ENCODE measurements around the gene PNCK. TPM values are rescaled to one million over a fixed set of nuclear protein-coding genes. Genes with fewer than 3 reads are reported as not detected.
"Not testable (repeated sequence)": the region's sequence is repeated elsewhere in the genome, so short reads cannot be mapped to it uniquely, and the experiment has no call there.

The PNCK gene
- not detected in 2 replicates for total RNA-seq (2012; rRNA removed)

GRCh38 chrX:153673428-153674218 lies at the start of gene PNCK:
TSS of gene PNCK (minus strand) at chrX:153673813. CDS start at chrX:153673076, 737 bp downstream.
- no peak within 1 kb of the TSS for H3K4me3 ChIP-seq (ENCODE audit: low read length)
- H3K4me2 ChIP-seq (ENCODE audit: low read length) = no peak within 1 kb of the TSS
- peaks cover 13% of the 10 kb centered on the region for H3K27me3 ChIP-seq (ENCODE audit: control insufficient read depth, insufficient read depth, low read length)
- H3K36me3 ChIP-seq (ENCODE audit: insufficient read depth, low read length) = no peaks in the 10 kb centered on the region
- no peak within 1 kb of the TSS for H3K9ac ChIP-seq (ENCODE audit: low read depth, low read length)
- no peaks in the 10 kb centered on the region for H3K4me1 ChIP-seq (ENCODE audit: control insufficient read depth, insufficient read depth, low read length)
- no peaks in the 10 kb centered on the region for H3K9me3 ChIP-seq (replicated peaks; ENCODE audit: low read length)

DNA sequence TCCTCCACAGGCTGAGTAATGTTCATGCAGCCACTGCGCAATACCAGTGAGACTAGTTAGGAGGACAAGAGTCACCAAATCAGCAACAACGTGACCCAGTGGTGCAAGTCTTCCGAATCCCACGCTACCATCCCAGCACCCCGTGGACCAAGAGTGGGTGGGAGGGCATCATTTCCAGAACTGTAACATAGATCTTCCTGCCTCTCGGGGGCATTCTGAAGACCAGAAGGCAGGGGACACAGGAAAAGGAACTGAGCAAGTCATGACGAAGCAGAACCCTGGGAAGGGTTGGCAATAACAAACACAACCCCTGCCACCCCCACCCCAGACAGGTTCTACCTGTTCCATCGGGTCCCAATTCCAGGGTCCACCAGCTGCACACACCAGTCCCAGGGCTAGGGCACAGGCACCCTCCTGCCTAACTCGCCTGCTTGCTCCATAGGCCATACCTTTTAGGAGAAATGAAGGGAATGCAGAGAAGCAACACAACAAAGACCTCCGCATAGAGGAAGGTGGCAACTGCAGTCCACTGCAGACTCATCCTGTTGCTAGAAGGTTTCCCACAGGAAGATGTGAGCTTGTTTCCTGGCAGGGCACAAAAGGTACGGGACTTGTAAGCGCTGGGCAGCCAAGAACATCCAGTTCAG lies 49.2 kb upstream of the PNCK start:
- Histone ChIP-seq H3K9ac (ENCODE audit: low read depth, low read length) (peak overlapping the region; percentile 92), H3K9me3 (replicated peaks; ENCODE audit: low read length) (no peaks in the 10 kb centered on the region), H3K27me3 (ENCODE audit: control insufficient read depth, insufficient read depth, low read length) (no peaks in the 10 kb centered on the region), H3K4me1 (ENCODE audit: control insufficient read depth, insufficient read depth, low read length) (peaks cover 40% of the 10 kb centered on the region), H3K4me2 (ENCODE audit: low read length) (peak overlapping the region; percentile 89), H3K4me3 (ENCODE audit: low read length) (peak overlapping the region; percentile 79), H3K36me3 (ENCODE audit: insufficient read depth, low read length) (peaks cover 24% of the 10 kb centered on the region)

DNA sequence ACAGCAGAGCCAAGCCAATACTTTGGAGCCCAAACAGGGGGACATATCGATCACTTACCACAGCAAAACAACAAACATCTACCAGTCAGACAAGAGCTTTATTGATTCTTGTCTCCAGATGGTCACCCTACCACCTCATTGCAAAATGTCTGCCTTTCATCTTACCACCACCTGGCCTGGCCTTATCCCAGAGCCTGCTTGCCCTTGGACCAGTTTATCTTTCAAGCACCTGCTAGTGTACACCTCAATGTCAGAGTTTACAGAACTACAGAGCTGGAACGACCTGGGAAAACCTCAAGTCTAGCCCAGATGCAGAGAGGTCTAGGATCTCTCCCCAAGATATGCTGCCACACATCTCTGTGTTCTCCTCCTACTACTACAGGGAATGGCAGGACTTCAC lies 46.1 kb upstream of the PNCK start:
- no peak overlapping the region for H3K4me3 ChIP-seq (ENCODE audit: low read length)
- H3K27me3 ChIP-seq (ENCODE audit: control insufficient read depth, insufficient read depth, low read length) = no peaks in the 10 kb centered on the region
- no peaks in the 10 kb centered on the region for H3K9me3 ChIP-seq (replicated peaks; ENCODE audit: low read length)
- no peak overlapping the region for H3K9ac ChIP-seq (ENCODE audit: low read depth, low read length)
- H3K4me1 ChIP-seq (ENCODE audit: control insufficient read depth, insufficient read depth, low read length) = peaks cover 8% of the 10 kb centered on the region
- H3K36me3 ChIP-seq (ENCODE audit: insufficient read depth, low read length) = peaks cover 39% of the 10 kb centered on the region
- H3K4me2 ChIP-seq (ENCODE audit: low read length) = no peak overlapping the region

GRCh38 chrX:153719238-153719637 lies 45.6 kb upstream of the PNCK start:
- Histone ChIP-seq H3K36me3 (ENCODE audit: insufficient read depth, low read length) (peaks cover 43% of the 10 kb centered on the region), H3K4me3 (ENCODE audit: low read length) (no peak overlapping the region), H3K4me2 (ENCODE audit: low read length) (no peak overlapping the region), H3K9ac (ENCODE audit: low read depth, low read length) (no peak overlapping the region), H3K4me1 (ENCODE audit: control insufficient read depth, insufficient read depth, low read length) (peaks cover 8% of the 10 kb centered on the region), H3K27me3 (ENCODE audit: control insufficient read depth, insufficient read depth, low read length) (no peaks in the 10 kb centered on the region), H3K9me3 (replicated peaks; ENCODE audit: low read length) (no peaks in the 10 kb centered on the region)

GRCh38 chrX:153717445-153717844 lies 43.8 kb upstream of the PNCK start:
- no peaks in the 10 kb centered on the region for H3K9me3 ChIP-seq (replicated peaks; ENCODE audit: low read length)
- H3K4me3 ChIP-seq (ENCODE audit: low read length) = no peak overlapping the region
- peaks cover 3% of the 10 kb centered on the region for H3K4me1 ChIP-seq (ENCODE audit: control insufficient read depth, insufficient read depth, low read length)
- no peak overlapping the region for H3K9ac ChIP-seq (ENCODE audit: low read depth, low read length)
- H3K27me3 ChIP-seq (ENCODE audit: control insufficient read depth, insufficient read depth, low read length) = no peaks in the 10 kb centered on the region
- no peak overlapping the region for H3K4me2 ChIP-seq (ENCODE audit: low read length)
- peaks cover 45% of the 10 kb centered on the region for H3K36me3 ChIP-seq (ENCODE audit: insufficient read depth, low read length)

DNA sequence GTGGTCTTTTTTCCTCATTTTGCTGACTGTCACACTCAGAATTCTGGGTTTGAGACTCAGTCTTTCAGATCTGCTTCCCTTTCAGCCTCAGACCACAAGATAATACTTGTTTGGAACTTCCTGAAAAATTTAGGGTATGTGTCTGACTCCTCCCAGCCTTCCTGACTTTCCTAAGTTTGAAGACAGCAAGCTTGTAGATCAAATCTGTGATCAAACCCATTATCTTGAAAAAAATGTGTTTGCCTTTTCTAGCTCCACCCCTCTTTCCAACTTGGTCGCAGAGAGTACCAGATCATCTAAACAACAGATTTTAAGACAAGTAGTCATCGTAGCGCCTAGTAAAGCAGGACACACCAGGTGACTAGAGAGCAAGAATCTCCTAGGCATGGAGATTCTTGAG lies 40.6 kb upstream of the PNCK start:
- Histone ChIP-seq H3K9me3 (replicated peaks; ENCODE audit: low read length) (no peaks in the 10 kb centered on the region), H3K4me1 (ENCODE audit: control insufficient read depth, insufficient read depth, low read length) (no peaks in the 10 kb centered on the region), H3K27me3 (ENCODE audit: control insufficient read depth, insufficient read depth, low read length) (no peaks in the 10 kb centered on the region), H3K9ac (ENCODE audit: low read depth, low read length) (no peak overlapping the region), H3K4me3 (ENCODE audit: low read length) (no peak overlapping the region), H3K36me3 (ENCODE audit: insufficient read depth, low read length) (peaks cover 30% of the 10 kb centered on the region), H3K4me2 (ENCODE audit: low read length) (no peak overlapping the region)

DNA sequence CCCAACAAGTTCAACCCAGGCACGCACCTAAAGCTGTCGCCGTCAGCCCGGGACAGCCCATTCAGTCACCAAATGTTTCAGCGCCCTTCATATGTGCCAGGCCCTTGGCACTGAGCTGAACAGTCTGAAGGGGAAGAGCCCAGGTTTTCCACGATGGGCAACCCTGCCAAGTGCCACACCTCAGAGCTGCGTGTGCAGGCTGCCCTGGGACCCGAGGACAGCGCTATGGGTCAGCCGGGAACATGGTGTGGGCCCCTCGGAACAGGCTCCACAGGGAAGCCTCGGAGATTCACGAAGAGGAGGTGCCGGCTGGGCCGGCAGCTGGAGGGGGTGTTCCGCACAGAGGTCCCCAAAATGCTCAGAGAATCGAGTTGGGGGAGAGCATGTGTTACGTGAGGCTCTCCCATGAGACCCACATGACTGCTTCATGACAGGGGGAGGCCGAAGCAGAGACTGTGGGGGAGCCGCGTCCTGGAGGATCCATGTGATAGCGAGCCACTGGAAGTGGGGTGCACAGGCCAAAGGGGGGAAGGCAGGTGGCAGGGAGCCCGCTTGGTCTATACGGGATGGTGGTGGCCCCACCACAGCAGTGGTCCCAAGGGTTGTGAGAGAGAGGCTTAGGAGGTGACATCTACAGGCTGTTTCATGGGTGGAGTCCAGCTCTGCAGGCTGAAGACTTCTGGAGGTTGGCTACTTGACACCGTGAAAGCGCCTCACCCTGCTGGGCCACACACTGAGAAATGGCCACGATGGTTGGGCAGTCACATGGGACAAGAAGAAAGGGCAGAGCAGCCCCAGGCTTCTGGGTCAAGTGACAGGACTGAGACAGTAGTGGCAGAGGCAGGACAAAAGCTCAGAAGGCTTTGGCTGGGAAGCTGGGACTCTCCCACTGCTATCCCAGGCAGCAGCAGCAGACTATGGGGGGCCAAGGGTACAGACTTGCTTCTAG lies 36.4 kb upstream of the PNCK start:
- no peaks in the 10 kb centered on the region for H3K4me1 ChIP-seq (ENCODE audit: control insufficient read depth, insufficient read depth, low read length)
- no peak overlapping the region for H3K4me3 ChIP-seq (ENCODE audit: low read length)
- H3K9ac ChIP-seq (ENCODE audit: low read depth, low read length) = no peak overlapping the region
- no peak overlapping the region for H3K4me2 ChIP-seq (ENCODE audit: low read length)
- no peaks in the 10 kb centered on the region for H3K27me3 ChIP-seq (ENCODE audit: control insufficient read depth, insufficient read depth, low read length)
- H3K36me3 ChIP-seq (ENCODE audit: insufficient read depth, low read length) = peaks cover 15% of the 10 kb centered on the region
- no peaks in the 10 kb centered on the region for H3K9me3 ChIP-seq (replicated peaks; ENCODE audit: low read length)

DNA sequence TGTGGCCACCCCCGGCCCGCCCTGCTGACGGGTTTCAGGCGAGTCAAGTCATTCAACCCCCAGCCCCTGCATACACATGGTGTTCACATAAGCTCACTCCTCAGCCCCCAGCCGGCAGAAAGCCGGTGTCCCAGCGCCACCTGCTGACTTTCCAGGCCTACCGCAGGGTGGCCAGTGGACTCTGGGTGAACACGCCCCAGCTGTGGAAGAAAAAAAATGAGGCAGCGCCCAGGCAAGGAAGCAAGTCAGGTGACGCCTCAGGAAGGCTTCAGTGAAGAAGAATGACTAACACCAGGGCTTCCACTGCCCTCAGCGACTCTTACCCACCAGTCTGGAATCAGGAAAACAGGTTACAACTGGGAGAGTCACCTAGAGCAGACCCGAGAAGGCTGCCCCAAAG lies 34.8 kb upstream of the PNCK start:
- H3K4me1 ChIP-seq (ENCODE audit: control insufficient read depth, insufficient read depth, low read length) = peaks cover 2% of the 10 kb centered on the region
- H3K9me3 ChIP-seq (replicated peaks; ENCODE audit: low read length) = no peaks in the 10 kb centered on the region
- H3K27me3 ChIP-seq (ENCODE audit: control insufficient read depth, insufficient read depth, low read length) = no peaks in the 10 kb centered on the region
- H3K9ac ChIP-seq (ENCODE audit: low read depth, low read length) = no peak overlapping the region
- H3K4me2 ChIP-seq (ENCODE audit: low read length) = no peak overlapping the region
- H3K4me3 ChIP-seq (ENCODE audit: low read length) = no peak overlapping the region
- H3K36me3 ChIP-seq (ENCODE audit: insufficient read depth, low read length) = peaks cover 14% of the 10 kb centered on the region

- no peaks in the 10 kb centered on the region for H3K27me3 ChIP-seq (ENCODE audit: control insufficient read depth, insufficient read depth, low read length)
- H3K4me1 ChIP-seq (ENCODE audit: control insufficient read depth, insufficient read depth, low read length) = peaks cover 3% of the 10 kb centered on the region
- no peak overlapping the region for H3K4me3 ChIP-seq (ENCODE audit: low read length)
- H3K9ac ChIP-seq (ENCODE audit: low read depth, low read length) = no peak overlapping the region
- H3K36me3 ChIP-seq (ENCODE audit: insufficient read depth, low read length) = peaks cover 17% of the 10 kb centered on the region
- no peaks in the 10 kb centered on the region for H3K9me3 ChIP-seq (replicated peaks; ENCODE audit: low read length)
- H3K4me2 ChIP-seq (ENCODE audit: low read length) = no peak overlapping the region
Observed at GRCh38 chrX:153707406-153707805, 33.8 kb upstream of the PNCK start.

DNA sequence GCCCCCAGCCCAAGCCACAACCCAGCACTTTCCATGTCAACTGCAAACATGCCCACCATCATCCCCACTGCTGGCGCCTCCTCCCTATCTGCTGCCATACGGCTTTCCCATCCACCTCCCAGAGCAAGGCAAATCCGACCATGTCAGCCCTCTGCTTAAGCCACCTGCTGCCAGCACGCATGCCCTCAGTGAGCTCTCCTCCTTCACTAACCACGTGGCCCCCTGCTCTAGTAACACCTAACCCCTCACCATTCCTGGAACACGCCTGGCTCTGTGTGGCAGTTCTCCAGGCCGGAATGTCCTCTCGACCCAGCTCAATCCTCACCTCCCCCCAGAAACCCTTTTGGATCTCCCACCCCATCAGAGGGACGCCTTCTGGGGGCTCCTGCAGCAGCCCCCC lies 33.2 kb upstream of the PNCK start:
- Histone ChIP-seq H3K27me3 (ENCODE audit: control insufficient read depth, insufficient read depth, low read length) (no peaks in the 10 kb centered on the region), H3K4me3 (ENCODE audit: low read length) (no peak overlapping the region), H3K9ac (ENCODE audit: low read depth, low read length) (no peak overlapping the region), H3K36me3 (ENCODE audit: insufficient read depth, low read length) (peaks cover 17% of the 10 kb centered on the region), H3K9me3 (replicated peaks; ENCODE audit: low read length) (no peaks in the 10 kb centered on the region), H3K4me1 (ENCODE audit: control insufficient read depth, insufficient read depth, low read length) (peaks cover 3% of the 10 kb centered on the region), H3K4me2 (ENCODE audit: low read length) (no peak overlapping the region)

DNA sequence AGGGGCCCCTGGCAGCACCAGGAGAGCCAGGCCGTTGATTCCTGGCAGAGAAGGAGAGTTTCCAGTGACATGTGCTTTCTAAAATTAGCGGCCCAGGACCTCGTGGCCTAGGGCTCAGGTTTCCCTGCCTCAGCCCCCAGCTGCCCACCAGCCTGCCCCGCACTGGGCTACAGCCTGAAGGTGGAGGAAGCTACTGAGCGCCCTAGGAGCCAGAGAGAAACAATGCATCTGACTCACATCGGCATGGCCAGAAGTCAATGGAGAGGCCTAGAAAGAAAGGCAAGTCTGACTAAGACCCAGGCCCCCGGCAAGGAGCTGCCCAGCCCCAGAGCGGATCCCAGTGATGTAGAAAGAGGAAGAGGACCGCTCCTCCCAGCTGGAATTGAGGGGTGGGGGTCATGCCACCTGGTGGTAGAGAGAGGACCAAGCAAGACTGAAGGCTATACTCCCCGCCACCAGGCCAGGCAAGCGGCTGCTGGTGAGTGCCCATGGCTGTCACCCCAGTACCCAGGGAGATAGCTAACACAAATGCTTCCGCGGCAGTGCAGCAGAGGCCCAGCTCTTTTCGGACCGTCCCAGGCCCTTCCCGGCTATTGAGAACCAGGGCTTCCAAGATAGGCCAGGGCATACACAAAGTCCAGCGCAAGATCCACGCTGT lies 31.9 kb upstream of the PNCK start:
- not testable (repeated sequence) for H3K4me3 ChIP-seq (ENCODE audit: low read length); H3K9ac ChIP-seq (ENCODE audit: low read depth, low read length); H3K4me2 ChIP-seq (ENCODE audit: low read length); H3K9me3 ChIP-seq (replicated peaks; ENCODE audit: low read length); H3K27me3 ChIP-seq (ENCODE audit: control insufficient read depth, insufficient read depth, low read length); H3K4me1 ChIP-seq (ENCODE audit: control insufficient read depth, insufficient read depth, low read length)
- peaks cover 17% of the 10 kb centered on the region for H3K36me3 ChIP-seq (ENCODE audit: insufficient read depth, low read length)

Measured in skeletal muscle satellite cell (primary cell).